Measurements from ENCODE around the gene NID1. TPM values are rescaled to one million over a fixed set of nuclear protein-coding genes. Genes with fewer than 3 reads are reported as not detected.
"Not testable (repeated sequence)": the region's sequence is repeated elsewhere in the genome, so short reads cannot be mapped to it uniquely, and the experiment has no call there.

Gene NID1
- polyA plus RNA-seq, 1 donor (not counting 4 experiments of a cell fraction or from before 2014, with no cell fraction given), result 1.8 TPM

DNA sequence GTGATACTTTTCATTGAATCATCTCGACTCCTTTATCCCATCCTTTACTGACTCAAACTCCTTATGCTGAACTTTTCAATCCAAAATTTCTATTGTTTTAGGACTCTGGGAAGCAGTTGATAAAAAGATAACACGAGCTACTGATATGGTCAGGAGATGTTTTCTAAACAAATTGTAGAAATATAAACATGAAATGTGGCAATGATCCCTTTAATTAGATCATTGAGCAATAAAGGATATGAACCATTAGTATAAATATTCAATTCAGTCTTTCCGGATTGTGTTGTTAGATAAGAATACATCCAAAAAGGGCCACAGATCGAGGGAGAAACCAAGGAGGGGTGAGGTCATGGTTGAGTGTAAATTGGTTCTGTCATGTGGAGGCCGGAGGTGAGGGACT, 88.4 kb downstream of the NID1 start:
- no peak overlapping the region for H3K4me2 ChIP-seq (ENCODE audit: control insufficient read depth, extremely low read depth, insufficient read depth, low read depth, low read length)
- H3K4me1 ChIP-seq (ENCODE audit: control insufficient read depth, extremely low read depth, insufficient read depth, low read length), result peaks cover 9% of the 10 kb centered on the region
- no peak for TF ChIP-seq EZH2 (IDR thresholded peaks at IDR 0.05; ENCODE audit: low read length)
- TF ChIP-seq, protein P1, sequence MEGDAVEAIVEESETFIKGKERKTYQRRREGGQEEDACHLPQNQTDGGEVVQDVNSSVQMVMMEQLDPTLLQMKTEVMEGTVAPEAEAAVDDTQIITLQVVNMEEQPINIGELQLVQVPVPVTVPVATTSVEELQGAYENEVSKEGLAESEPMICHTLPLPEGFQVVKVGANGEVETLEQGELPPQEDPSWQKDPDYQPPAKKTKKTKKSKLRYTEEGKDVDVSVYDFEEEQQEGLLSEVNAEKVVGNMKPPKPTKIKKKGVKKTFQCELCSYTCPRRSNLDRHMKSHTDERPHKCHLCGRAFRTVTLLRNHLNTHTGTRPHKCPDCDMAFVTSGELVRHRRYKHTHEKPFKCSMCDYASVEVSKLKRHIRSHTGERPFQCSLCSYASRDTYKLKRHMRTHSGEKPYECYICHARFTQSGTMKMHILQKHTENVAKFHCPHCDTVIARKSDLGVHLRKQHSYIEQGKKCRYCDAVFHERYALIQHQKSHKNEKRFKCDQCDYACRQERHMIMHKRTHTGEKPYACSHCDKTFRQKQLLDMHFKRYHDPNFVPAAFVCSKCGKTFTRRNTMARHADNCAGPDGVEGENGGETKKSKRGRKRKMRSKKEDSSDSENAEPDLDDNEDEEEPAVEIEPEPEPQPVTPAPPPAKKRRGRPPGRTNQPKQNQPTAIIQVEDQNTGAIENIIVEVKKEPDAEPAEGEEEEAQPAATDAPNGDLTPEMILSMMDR (optimal IDR thresholded peaks at IDR 0.05 in 1 of 3, IDR thresholded peaks at IDR 0.05 in 1 of 3, conservative IDR thresholded peaks at IDR 0.05 in 1 of 3; ENCODE audit: extremely low read depth in 1 of 3, insufficient read depth in 2 of 3, low read length in 3 of 3), result no peak

DNA sequence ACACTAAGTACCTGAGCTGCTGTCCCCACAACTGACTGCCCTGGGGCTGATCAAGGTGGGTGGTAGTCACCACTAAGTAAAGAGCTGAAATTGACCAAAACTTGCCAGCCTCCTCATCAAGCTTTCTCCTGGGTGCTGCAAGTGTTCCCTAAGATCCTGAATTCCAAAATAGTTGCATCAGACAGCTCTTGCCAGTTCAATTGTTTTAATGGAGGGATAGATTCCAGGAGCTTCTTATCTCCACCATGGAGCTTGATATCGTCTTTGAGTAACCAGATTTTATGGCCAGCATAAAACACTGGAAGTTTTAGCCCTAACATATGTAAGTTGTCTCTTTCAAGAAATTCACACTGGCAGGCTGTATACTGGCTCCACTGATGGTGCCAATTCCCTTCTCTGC, 90.3 kb downstream of the NID1 start:
- Histone ChIP-seq H3K9me1 (ENCODE audit: control insufficient read depth, extremely low read depth, insufficient read depth, low read length) (no peaks in the 10 kb centered on the region), H3K9ac (ENCODE audit: control insufficient read depth, extremely low read depth, insufficient read depth, low read length) (no peak overlapping the region), H3K9me3 (ENCODE audit: control insufficient read depth, low read depth, low read length) (peaks cover 2% of the 10 kb centered on the region), H3K27me3 (ENCODE audit: control insufficient read depth, extremely low read depth, insufficient read depth, low read length) (no peaks in the 10 kb centered on the region), H3K4me2 (ENCODE audit: control insufficient read depth, extremely low read depth, insufficient read depth, low read depth, low read length) (no peak overlapping the region), H3K27ac (ENCODE audit: control insufficient read depth, insufficient read depth, low read length) (no peak overlapping the region), H3K4me1 (ENCODE audit: control insufficient read depth, extremely low read depth, insufficient read depth, low read length) (peaks cover 22% of the 10 kb centered on the region), H3K79me2 (ENCODE audit: control insufficient read depth, insufficient read depth, low read length) (no peaks in the 10 kb centered on the region), H4K20me1 (ENCODE audit: control insufficient read depth, extremely low read depth, insufficient read depth, low read length) (no peaks in the 10 kb centered on the region), H3K36me3 (ENCODE audit: control insufficient read depth in 2 of 2, extremely low read depth in 1 of 2, insufficient read depth in 2 of 2, low read length in 2 of 2) (peaks cover 0 to 3% of the 10 kb centered on the region in 2 experiments), H2AFZ (ENCODE audit: control insufficient read depth, low read length) (no peak overlapping the region), H3K4me3 (ENCODE audit: control insufficient read depth in 2 of 3, extremely low read depth in 1 of 3, insufficient read depth in 2 of 3, low read depth in 1 of 3, low read length in 3 of 3) (no peak overlapping the region)
- FAIRE-seq (no peak), DNase-seq (ENCODE audit: low read depth, low spot score) (no peak)
- TF ChIP-seq, protein P1 (optimal IDR thresholded peaks at IDR 0.05 in 1 of 3, IDR thresholded peaks at IDR 0.05 in 1 of 3, conservative IDR thresholded peaks at IDR 0.05 in 1 of 3; ENCODE audit: extremely low read depth in 1 of 3, insufficient read depth in 2 of 3, low read length in 3 of 3), result no peak
- TF ChIP-seq EZH2 (IDR thresholded peaks at IDR 0.05; ENCODE audit: low read length), result no peak
- dilution Hi-C loops (cut with MboI; ENCODE audit: extremely low pct_ligation_motif_present, low sequenced_read_pairs), result no loop called here

More for the DNA sequence above, 88.4 kb downstream of the NID1 start:
- no peak for FAIRE-seq
- H4K20me1 ChIP-seq (ENCODE audit: control insufficient read depth, extremely low read depth, insufficient read depth, low read length), result no peaks in the 10 kb centered on the region
- H3K9ac ChIP-seq (ENCODE audit: control insufficient read depth, extremely low read depth, insufficient read depth, low read length), result no peak overlapping the region
- no peaks in the 10 kb centered on the region for H3K9me1 ChIP-seq (ENCODE audit: control insufficient read depth, extremely low read depth, insufficient read depth, low read length)
- no peaks in the 10 kb centered on the region for H3K79me2 ChIP-seq (ENCODE audit: control insufficient read depth, insufficient read depth, low read length)
- H2AFZ ChIP-seq (ENCODE audit: control insufficient read depth, low read length), result no peak overlapping the region
- no peak overlapping the region for H3K27ac ChIP-seq (ENCODE audit: control insufficient read depth, insufficient read depth, low read length)
- DNase-seq (ENCODE audit: low read depth, low spot score), result no peak
- H3K27me3 ChIP-seq (ENCODE audit: control insufficient read depth, extremely low read depth, insufficient read depth, low read length), result no peaks in the 10 kb centered on the region
- dilution Hi-C loops (cut with MboI; ENCODE audit: extremely low pct_ligation_motif_present, low sequenced_read_pairs), result no loop called here
- no peak overlapping the region for H3K4me3 ChIP-seq (ENCODE audit: control insufficient read depth in 2 of 3, extremely low read depth in 1 of 3, insufficient read depth in 2 of 3, low read depth in 1 of 3, low read length in 3 of 3)
- H3K36me3 ChIP-seq (ENCODE audit: control insufficient read depth in 2 of 2, extremely low read depth in 1 of 2, insufficient read depth in 2 of 2, low read length in 2 of 2), result peaks cover 0 to 3% of the 10 kb centered on the region in 2 experiments
- peaks cover 2% of the 10 kb centered on the region for H3K9me3 ChIP-seq (ENCODE audit: control insufficient read depth, low read depth, low read length)

DNA sequence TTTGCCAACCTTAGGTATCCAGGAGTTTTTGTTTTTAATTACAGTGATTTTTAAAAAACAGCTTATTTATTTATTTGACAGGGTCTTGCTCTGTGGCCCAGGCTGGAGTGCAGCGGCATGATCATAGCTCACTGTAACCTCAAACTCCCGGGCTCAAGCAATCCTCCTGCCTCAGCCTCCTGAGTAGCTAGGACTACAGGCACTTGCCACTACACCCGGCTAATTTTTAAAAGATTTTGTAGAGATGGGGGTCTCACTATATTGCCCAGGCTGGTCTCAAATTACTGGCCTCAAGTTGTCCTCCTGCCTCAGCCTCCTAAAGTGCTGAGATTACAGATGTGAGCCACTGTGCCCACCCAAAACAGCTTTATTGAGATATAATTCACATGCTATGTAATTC, 92.2 kb downstream of the NID1 start:
- dilution Hi-C loops (cut with MboI; ENCODE audit: extremely low pct_ligation_motif_present, low sequenced_read_pairs); H2AFZ ChIP-seq (ENCODE audit: control insufficient read depth, low read length); H4K20me1 ChIP-seq (ENCODE audit: control insufficient read depth, extremely low read depth, insufficient read depth, low read length); H3K9me1 ChIP-seq (ENCODE audit: control insufficient read depth, extremely low read depth, insufficient read depth, low read length); H3K27ac ChIP-seq (ENCODE audit: control insufficient read depth, insufficient read depth, low read length); H3K9ac ChIP-seq (ENCODE audit: control insufficient read depth, extremely low read depth, insufficient read depth, low read length); H3K4me3 ChIP-seq (ENCODE audit: control insufficient read depth in 2 of 3, extremely low read depth in 1 of 3, insufficient read depth in 2 of 3, low read depth in 1 of 3, low read length in 3 of 3); H3K36me3 ChIP-seq (ENCODE audit: control insufficient read depth in 2 of 2, extremely low read depth in 1 of 2, insufficient read depth in 2 of 2, low read length in 2 of 2); H3K79me2 ChIP-seq (ENCODE audit: control insufficient read depth, insufficient read depth, low read length); H3K4me2 ChIP-seq (ENCODE audit: control insufficient read depth, extremely low read depth, insufficient read depth, low read depth, low read length); H3K27me3 ChIP-seq (ENCODE audit: control insufficient read depth, extremely low read depth, insufficient read depth, low read length); DNase-seq (ENCODE audit: low read depth, low spot score); FAIRE-seq; H3K9me3 ChIP-seq (ENCODE audit: control insufficient read depth, low read depth, low read length): not testable (repeated sequence)
- H3K4me1 ChIP-seq (ENCODE audit: control insufficient read depth, extremely low read depth, insufficient read depth, low read length), result peaks cover 22% of the 10 kb centered on the region

All from keratinocyte (primary cell).